HepG2 (cell line): ENCODE measurements around the gene ACOT13. TPM values are rescaled to one million over a fixed set of nuclear protein-coding genes. Genes with fewer than 3 reads are reported as not detected.
A peak's percentile ranks its signal among the peaks of the same experiment; 100 is the strongest.

ENCODE experiments used
- CTCF ChIP-seq: sonication (generic); formaldehyde crosslinking; IDR thresholded peaks from 2 replicates; pipeline ENCODE4 v1.5.0; 2020; ENCODE audit warnings: mild to moderate bottlenecking, missing genetic modification reagents, moderate library complexity
- DR1 ChIP-seq: sonication (generic); formaldehyde crosslinking; IDR thresholded peaks from 2 replicates; pipeline ENCODE4 v1.8.0; 2021; ENCODE audit warnings: mild to moderate bottlenecking, missing genetic modification reagents, inconsistent platforms
- ELK4 ChIP-seq: sonication (generic); formaldehyde crosslinking; IDR thresholded peaks from 2 replicates; pipeline ENCODE4 v1.9.0; 2021; ENCODE audit warnings: missing genetic modification reagents, borderline replicate concordance
- FIP1L1 ChIP-seq: fragments of 200-400 bp; formaldehyde crosslinking; IDR thresholded peaks from 2 replicates; pipeline ENCODE4 v1.6.1; 2018; ENCODE audit warnings: low read depth, mild to moderate bottlenecking, low read length, moderate library complexity, borderline replicate concordance; ENCODE audit not compliant: insufficient read depth
- GPBP1L1 ChIP-seq: sonication (generic); formaldehyde crosslinking; IDR thresholded peaks from 2 replicates; pipeline ENCODE4 v1.5.0; 2020; ENCODE audit warnings: mild to moderate bottlenecking, missing genetic modification reagents
- HNF4A ChIP-seq: sonication (generic); formaldehyde crosslinking; IDR thresholded peaks from 2 replicates; pipeline ENCODE4 v1.4.0; 2020; ENCODE audit warnings: missing genetic modification reagents
- IKZF1 ChIP-seq: fragments of 450-650 bp; IDR thresholded peaks from 2 replicates; pipeline ENCODE4 v1.7.1; 2016
- NONO ChIP-seq, 2 experiments: fragments of 450-650 bp in 1 of 2; sonication (generic) in 1 of 2; formaldehyde crosslinking in 1 of 2; IDR thresholded peaks in 1 of 2; conservative IDR thresholded peaks in 1 of 2; 2 replicates each; pipeline versions ENCODE4 v1.6.1 to v1.8.0; 2017 to 2022; ENCODE audit warnings: mild to moderate bottlenecking in 1 of 2, missing genetic modification reagents in 1 of 2, moderate library complexity in 1 of 2
- REL ChIP-seq: sonication (generic); formaldehyde crosslinking; conservative IDR thresholded peaks from 2 replicates; pipeline ENCODE4 v1.8.0; 2022; ENCODE audit warnings: mild to moderate bottlenecking, missing genetic modification reagents, moderate library complexity
- SALL2 ChIP-seq: sonication (generic); formaldehyde crosslinking; IDR thresholded peaks from 2 replicates; pipeline ENCODE4 v1.8.1; 2023; ENCODE audit warnings: mild to moderate bottlenecking, missing genetic modification reagents, inconsistent platforms
- YEATS4 ChIP-seq: sonication (generic); formaldehyde crosslinking; IDR thresholded peaks from 2 replicates; pipeline ENCODE4 v1.4.0; 2020; ENCODE audit warnings: missing genetic modification reagents, borderline replicate concordance
- ZBTB46 ChIP-seq: sonication (generic); formaldehyde crosslinking; IDR thresholded peaks from 2 replicates; pipeline ENCODE4 v1.4.0; 2020; ENCODE audit warnings: mild to moderate bottlenecking, missing genetic modification reagents, borderline replicate concordance
- ZMAT3 ChIP-seq: sonication (generic); formaldehyde crosslinking; conservative IDR thresholded peaks from 2 replicates; pipeline ENCODE4 v1.7.0; 2021; ENCODE audit warnings: missing genetic modification reagents
- ZNF260 ChIP-seq: sonication (generic); formaldehyde crosslinking; IDR thresholded peaks from 2 replicates; pipeline ENCODE4 v1.4.0; 2020; ENCODE audit warnings: missing genetic modification reagents, low read depth, mild to moderate bottlenecking, borderline replicate concordance
- ZNF281 ChIP-seq: sonication (generic); formaldehyde crosslinking; IDR thresholded peaks from 2 replicates; pipeline ENCODE4 v1.4.0; 2020; ENCODE audit warnings: missing genetic modification reagents, borderline replicate concordance
- ZNF460 ChIP-seq: sonication (generic); formaldehyde crosslinking; IDR thresholded peaks from 2 replicates; pipeline ENCODE4 v1.5.1; 2020; ENCODE audit warnings: missing genetic modification reagents, mild to moderate bottlenecking, borderline replicate concordance
- ZNF530 ChIP-seq: sonication (generic); formaldehyde crosslinking; IDR thresholded peaks from 2 replicates; pipeline ENCODE4 v1.5.0; 2020; ENCODE audit warnings: low read depth, mild to moderate bottlenecking, missing genetic modification reagents
- ZNF709 ChIP-seq: sonication (generic); formaldehyde crosslinking; IDR thresholded peaks from 2 replicates; pipeline ENCODE4 v1.5.0; 2020; ENCODE audit warnings: mild to moderate bottlenecking, missing genetic modification reagents
- ZNF747 ChIP-seq: sonication (generic); formaldehyde crosslinking; IDR thresholded peaks from 2 replicates; pipeline ENCODE4 v1.8.1; 2023; ENCODE audit warnings: missing genetic modification reagents, mild to moderate bottlenecking, borderline replicate concordance
- polyA plus RNA-seq, 8 experiments: library from polyadenylated mRNA; depleted of rRNA in 3 of 8; stranded (reverse) in 7 of 8; unstranded in 1 of 8; fragments of >200 nt; fragmentation: Illumina TruSeq in 4 of 8; extraction: Trizol in 4 of 8; gene quantifications; 2 replicates each; pipeline versions ENCODE4 v1.2.1 to v1.2.3, GENCODE V29; 2011 to 2016; ENCODE audit warnings: low read depth in 4 of 8, missing spikeins in 1 of 8, mixed read lengths in 1 of 8; ENCODE audit not compliant: insufficient read depth in 1 of 8
- total RNA-seq, 5 experiments: library from RNA; depleted of rRNA; stranded (reverse); fragments of >200 nt; fragmentation: Illumina TruSeq; extraction: Trizol; gene quantifications; 2 replicates each; pipeline ENCODE4 v1.2.3, GENCODE V29; 2016; ENCODE audit warnings: low read depth in 1 of 5

ACOT13 gene
- total and polyA plus RNA-seq, 2 of the 13 experiments (the other 11 are each of a cell fraction or from before 2014, with no cell fraction given): 31.5 to 45.1 TPM

GRCh38 chr6:24666641-24667377, at the start of gene ACOT13, which contains the start of gene TDP2 (continued):
- TF ChIP-seq ELK4 (no peak), DR1 (CRISPR knock-in tag) (peak; percentile 96), ZNF460 (peak; percentile 66; the same call in 1 of the 2 replicates), NONO (IDR thresholded peaks at IDR 0.05) (no peak), NONO (CRISPR knock-in tag; conservative IDR thresholded peaks at IDR 0.05) (peak; percentile 99), ZBTB46 (no peak), YEATS4 (CRISPR knock-in tag) (peak; percentile 89), ZMAT3 (peak; percentile 96), ZNF530 (CRISPR knock-in tag) (no peak), CTCF (CRISPR knock-in tag) (peak; percentile 76), ZNF281 (CRISPR knock-in tag) (peak; percentile 38; the same call in 1 of the 2 replicates), FIP1L1 (peak; percentile 96; the same call in 1 of the 2 replicates), REL (CRISPR knock-in tag) (peak; percentile 91; the same call in 1 of the 2 replicates), ZNF260 (CRISPR knock-in tag) (peak; percentile 9; the same call in 1 of the 2 replicates), GPBP1L1 (CRISPR knock-in tag) (no peak), ZNF709 (CRISPR knock-in tag) (peak; percentile 95), HNF4A (CRISPR knock-in tag) (peak; percentile 95), IKZF1 (no peak), SALL2 (CRISPR knock-in tag) (peak; percentile 95), ZNF747 (CRISPR knock-in tag) (peak; percentile 97)
